Kidney epithelial cell (primary cell): Measurements from ENCODE around the gene GATD1. TPM values are rescaled to one million over a fixed set of nuclear protein-coding genes. Genes with fewer than 3 reads are reported as not detected.

ENCODE experiments used
- DNase-seq: peaks from one replicate; pipeline ENCODE4 v3.0.0-alpha.2; 2010; ENCODE audit warnings: low read depth
- H3K27me3 ChIP-seq: 2 replicates; pipeline ENCODE4 v1.6.0; 2011; ENCODE audit warnings: low read length; ENCODE audit not compliant: control insufficient read depth, insufficient read depth
- H3K36me3 ChIP-seq: 2 replicates; pipeline ENCODE4 v1.5.1; 2011; ENCODE audit warnings: low read length; ENCODE audit not compliant: control insufficient read depth, insufficient read depth
- H3K4me3 ChIP-seq: 2 replicates; pipeline ENCODE4 v1.5.1; 2011; ENCODE audit warnings: low read depth, mild to moderate bottlenecking, control low read depth, low read length
- CTCF ChIP-seq: IDR thresholded peaks from 2 replicates; pipeline ENCODE4 v1.5.1; 2011; ENCODE audit warnings: mild to moderate bottlenecking, moderate library complexity, low read length, control low read depth, inconsistent platforms; ENCODE audit not compliant: insufficient read depth, poor library complexity, severe bottlenecking
- total RNA-seq: library from RNA; depleted of rRNA; stranded (reverse); fragments of >200 nt; gene quantifications from 2 replicates; pipeline ENCODE4 v1.2.3, GENCODE V29; 2015

Gene GATD1
- total RNA-seq, 1 donor from 2014 or later = 27.6 TPM

DNA sequence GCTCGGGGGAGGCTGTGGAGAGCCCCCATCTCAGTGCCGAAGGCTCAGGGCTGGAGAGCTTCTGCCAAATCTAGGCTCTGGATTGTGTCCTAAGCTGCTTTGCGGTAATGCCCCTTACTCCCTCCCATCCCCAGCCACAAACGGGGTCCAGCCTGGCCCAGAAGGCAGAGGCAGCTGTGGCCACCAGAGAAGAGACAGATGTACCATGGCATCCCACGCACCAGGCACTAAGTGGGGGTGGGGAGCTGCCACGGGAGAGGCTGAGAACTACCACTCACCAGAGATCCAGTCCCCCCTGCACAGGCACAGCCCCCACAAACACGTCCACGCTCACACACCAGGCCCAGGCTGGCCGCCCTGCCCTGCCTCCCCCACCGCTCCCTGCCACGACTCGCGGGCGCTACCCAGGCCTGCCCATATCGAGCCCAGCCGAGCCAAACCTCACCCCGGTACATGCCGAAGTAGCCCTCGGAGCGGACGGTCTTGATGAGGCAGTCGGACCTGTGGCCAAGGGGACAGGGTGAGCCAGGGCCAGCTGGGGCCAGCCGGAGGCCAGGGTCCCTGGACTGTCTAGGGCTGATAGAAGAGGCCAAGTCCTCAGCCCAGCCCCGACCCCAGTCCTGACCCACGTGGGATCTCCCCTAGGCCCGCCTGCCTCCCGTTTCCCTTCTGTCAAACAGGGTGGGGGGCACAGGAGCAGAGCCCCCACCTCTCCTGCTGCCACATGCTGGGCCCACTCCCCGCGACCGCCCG, 16.9 kb upstream of the GATD1 start:
- DNase-seq = no peak

DNA sequence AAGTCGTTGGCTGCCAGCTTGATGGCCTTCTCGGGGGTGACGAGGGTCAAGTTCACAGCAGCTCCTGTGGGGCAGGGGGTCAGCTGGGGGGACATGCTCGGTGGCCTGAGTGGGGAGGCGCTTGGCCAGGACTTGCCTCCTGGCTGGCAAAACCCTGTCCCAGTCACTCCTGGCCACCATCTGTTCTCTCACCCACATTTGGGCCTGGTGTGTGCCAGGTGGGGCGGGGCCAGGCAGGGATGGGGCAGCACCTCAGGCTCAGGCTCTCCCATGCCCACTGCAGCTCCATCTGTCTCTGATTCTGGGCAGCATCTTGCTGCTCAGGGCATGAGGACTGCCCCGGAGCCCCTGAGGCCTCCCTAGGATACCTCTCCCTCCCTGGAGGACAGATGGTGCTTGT, 16.3 kb upstream of the GATD1 start:
- Histone ChIP-seq H3K27me3 (peaks cover 15% of the 10 kb centered on the region), H3K4me3 (no peak overlapping the region), H3K36me3 (no peaks in the 10 kb centered on the region)
- no peak for TF ChIP-seq CTCF
- DNase-seq = no peak

More for the DNA sequence above, 16.9 kb upstream of the GATD1 start:
- no peak for TF ChIP-seq CTCF
- Histone ChIP-seq H3K36me3 (no peaks in the 10 kb centered on the region), H3K27me3 (peaks cover 8% of the 10 kb centered on the region), H3K4me3 (no peak overlapping the region)

- TF ChIP-seq CTCF = no peak
- Histone ChIP-seq H3K36me3 (no peaks in the 10 kb centered on the region), H3K27me3 (peaks cover 19% of the 10 kb centered on the region), H3K4me3 (no peak overlapping the region)
- DNase-seq = no peak
Measured at GRCh38 chr11:792873-793272, 15.6 kb upstream of the GATD1 start.

DNA sequence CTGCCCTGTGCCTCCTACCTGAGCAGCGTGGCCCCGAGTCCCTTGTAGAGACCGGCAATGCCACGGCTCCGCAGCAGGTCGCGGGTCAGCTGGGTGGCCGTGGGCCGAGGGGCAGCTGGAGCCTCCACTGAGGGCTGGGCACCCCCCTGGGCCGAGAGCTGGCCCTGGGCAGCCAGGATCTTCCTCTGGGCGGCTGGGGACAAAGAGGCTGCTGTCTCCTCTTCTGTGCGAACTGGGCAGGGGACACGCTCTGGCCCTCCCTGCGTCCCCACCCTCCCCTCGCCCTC, 15.2 kb upstream of the GATD1 start:
- no peak for DNase-seq
- no peak overlapping the region for H3K4me3 ChIP-seq
- peaks cover 19% of the 10 kb centered on the region for H3K27me3 ChIP-seq
- H3K36me3 ChIP-seq = no peaks in the 10 kb centered on the region
- no peak for TF ChIP-seq CTCF

DNA sequence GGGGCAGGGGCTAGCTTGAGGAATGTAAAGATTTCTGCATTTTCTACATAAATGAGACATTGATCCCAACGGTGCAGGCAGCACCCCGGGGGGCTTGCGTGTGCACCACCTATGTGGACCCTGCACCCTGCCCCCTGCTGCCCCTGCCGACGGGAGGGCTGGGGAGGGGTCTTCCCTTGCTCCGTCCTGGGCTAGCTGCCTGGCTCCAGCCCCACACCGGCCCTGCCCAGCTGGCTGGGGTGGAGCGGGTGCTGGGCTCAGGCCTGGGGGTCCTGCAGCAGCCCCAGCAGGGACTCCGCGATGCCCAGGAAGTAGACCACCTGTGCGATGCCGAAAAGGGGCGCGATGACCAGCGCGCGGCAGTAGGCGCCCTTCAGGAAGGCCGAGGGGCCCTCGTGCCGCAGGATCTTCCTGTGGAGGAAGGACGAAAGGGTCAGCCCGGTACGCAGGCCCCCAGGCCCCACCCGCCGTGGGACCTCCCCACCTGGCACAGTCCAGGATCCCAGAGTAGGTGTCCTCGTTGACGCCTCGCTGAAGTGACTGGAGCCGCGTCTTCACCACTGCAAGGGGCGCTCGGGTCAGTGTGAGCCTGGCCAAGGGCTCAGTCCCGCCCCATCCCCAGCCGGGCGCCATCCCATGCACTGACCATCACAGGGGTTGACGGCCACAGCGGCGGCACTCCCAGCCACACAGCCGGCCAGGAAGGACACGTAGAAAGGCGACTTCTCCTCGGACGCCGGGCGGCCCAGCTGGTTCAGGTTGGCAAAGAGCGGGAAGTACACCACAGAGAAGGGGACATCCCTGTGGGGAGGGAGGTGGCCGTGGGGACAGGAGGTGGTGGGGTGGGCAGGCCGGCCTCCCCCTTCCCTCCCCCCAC, 14.6 kb upstream of the GATD1 start:
- no peak overlapping the region for H3K4me3 ChIP-seq
- DNase-seq = no peak
- H3K27me3 ChIP-seq = peaks cover 19% of the 10 kb centered on the region
- H3K36me3 ChIP-seq = no peaks in the 10 kb centered on the region
- no peak for TF ChIP-seq CTCF
